GM19238 (cell line): Measurements from ENCODE around the gene SORCS2.

Experiments used
- DNase-seq: peaks from one replicate; pipeline ENCODE4 v3.0.0; 2011; ENCODE audit warnings: low spot score; ENCODE audit not compliant: insufficient read length

Gene SORCS2

DNA sequence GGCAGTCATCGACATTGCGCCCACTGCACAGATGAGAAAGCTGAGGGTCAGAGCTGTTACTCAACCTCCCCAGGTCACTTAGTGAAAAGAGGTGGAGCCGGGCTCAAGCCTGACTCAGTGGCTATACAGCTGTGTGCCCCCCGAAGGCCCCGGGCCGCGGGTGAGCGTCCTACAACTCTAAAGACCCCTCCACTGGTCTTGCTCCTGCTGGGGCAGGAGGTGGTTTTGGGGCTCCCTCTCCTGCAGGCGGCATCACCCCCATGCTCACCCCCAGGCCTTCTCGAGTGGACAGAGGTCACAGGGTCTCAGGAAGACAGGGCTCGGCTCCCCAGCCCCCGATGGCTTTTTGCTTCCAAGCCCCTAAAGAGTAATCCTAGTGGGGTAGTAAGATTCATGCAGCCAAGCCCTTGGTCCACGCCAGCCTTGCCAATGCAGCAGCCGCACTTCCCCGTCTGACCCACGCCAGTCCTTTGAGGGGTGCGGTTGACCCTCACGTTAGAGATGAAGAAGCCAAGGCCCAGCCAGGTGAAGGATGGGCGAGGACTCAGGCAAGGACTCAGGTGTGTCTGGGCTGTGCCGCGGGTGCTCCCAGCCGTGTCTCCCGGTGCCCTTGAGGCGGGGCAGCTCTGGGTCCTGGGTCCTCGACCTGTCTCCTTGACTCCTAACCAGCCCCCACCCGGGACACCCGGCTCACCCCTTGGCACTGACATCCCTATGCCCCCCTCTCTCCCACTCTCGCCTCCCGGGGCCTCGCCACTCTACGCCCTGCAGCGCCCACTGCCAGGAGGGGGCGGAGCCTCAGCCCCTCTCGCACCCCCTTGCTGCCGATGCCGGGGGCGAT lies 547.0 kb downstream of the SORCS2 start:
- DNase-seq = no peak

DNA sequence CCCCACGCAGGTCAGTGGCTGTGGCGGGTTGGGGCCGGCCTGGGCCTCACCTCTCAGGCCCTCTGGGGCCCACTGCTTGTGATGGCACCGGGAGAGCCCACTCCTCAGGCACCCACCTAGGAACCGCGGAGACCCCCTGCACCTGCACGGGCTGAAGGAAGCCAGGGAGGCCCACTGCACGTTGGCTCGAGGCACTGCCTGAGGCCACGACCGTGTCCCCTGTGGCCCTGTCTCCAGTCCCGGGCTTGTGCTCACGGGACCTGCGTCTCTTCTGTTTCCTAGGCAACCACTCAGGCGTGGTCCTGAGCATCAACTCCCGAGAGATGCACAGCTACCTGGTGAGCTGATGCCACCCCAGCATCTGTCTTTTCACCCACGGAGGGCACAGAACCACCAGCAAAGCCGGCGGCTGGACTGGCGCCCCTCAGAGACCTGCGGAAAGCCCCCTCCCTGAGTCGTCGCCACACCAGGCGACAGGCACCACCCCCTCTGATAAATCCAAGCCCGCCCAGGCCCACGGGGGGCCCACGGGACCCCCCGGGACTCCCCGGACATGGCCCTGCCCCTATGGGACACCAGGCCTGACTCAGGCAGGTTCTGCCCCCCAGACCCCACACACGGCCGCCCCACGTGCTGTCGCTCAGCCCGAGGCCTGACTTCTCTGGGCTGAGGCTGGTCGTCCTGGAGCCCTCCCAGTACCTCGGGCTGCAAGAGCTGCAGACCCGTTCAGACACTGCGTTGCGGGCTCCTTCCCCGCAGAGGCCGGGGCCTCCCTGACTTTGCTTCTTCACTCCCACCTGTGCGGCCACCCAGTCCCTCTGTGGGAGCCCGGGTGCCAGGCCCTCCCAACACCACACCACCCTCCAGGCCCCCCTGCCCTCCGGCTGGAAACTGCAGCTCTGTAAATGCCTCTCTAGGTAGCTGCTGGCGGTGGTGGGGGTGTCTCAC lies 547.9 kb downstream of the SORCS2 start:
- DNase-seq = no peak

DNA sequence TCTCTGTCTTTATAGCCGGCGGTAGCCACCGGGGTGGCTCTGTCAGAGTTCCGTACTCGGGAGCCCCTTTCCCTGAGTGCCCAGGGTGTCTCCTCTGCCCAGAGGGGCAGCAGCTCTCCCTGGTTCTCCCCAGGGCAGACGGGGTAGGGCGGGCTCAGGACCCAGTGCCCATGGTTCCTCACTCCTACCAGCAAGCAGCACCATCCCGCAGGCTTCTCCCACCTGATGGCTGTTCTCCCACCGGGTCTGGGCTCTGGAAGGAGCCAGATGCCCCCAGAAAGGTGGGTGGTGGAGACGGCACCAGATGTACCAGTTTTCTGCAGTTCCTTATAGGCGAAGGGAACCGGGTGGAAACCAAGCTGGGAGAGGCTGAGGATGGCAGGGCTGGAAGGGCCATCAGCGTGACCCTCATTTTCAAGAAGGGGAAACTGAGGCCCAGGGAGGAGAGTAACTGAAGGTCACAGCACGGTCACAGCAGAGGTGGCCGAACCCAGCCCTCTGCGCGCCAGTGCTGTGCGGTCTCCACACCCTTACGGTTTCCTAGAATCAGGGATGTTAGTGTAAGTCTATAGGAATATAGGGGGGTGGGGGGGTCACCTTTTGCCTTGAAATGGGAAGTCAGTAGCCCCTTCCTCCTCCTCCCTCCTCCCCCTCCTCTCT lies 548.7 kb downstream of the SORCS2 start:
- no peak for DNase-seq

- DNase-seq = no peak
Observed at GRCh38 chr4:7741946-7742806, 549.8 kb downstream of the SORCS2 start.

DNA sequence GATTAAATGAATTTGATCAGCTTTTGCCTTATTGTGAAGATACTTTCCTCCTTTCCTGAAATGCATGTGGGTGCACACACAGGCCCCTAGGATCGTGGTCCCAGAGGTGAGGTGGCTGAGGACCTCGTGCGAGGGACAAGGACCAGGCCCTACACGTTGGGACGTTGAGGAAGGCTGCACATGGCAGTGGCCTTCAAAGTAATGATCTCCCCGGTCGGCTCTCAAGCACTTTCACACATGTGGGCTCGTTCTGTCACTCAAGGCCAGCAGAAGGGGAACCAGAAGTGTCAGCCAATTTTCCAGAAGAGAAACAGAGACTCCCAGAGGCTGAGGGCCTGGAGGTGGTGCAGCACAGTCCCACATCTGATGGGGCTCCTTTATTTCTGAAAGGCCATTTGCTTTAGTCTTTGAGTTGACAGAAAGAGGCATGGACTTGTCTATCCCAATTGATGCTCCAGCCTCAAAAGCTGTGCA lies 550.5 kb downstream of the SORCS2 start:
- DNase-seq = no peak

GRCh38 chr4:7744142-7744804 lies 551.9 kb downstream of the SORCS2 start:
- DNase-seq = no peak

DNA sequence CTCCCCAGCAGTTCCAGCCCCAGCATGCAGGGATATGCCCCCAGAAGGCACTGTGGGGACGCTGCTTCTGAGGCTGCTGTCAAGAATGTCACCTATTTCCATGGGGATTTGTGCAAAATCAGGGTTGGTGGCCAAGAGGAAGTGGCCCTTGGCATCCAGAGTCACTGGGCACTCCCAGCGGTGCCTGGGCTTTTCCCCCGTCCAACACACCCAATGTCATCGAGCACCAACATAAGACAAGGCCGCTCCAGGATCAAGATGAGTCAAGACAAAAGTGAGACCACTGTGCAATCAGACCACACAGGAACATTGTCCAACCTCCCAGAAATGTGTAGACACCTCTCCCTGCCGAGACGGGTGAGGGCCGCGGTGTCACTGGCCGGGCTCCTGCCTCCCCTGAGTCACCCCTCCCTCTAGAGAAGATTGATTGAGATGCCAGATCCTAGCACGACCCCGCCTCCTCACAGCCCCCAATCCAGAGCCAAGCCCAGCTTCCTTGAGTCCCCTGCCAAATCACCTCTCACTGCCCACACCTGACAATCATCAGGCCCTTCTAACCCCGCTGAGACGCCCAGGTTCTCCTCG lies 553.1 kb downstream of the SORCS2 start:
- no peak for DNase-seq

DNA sequence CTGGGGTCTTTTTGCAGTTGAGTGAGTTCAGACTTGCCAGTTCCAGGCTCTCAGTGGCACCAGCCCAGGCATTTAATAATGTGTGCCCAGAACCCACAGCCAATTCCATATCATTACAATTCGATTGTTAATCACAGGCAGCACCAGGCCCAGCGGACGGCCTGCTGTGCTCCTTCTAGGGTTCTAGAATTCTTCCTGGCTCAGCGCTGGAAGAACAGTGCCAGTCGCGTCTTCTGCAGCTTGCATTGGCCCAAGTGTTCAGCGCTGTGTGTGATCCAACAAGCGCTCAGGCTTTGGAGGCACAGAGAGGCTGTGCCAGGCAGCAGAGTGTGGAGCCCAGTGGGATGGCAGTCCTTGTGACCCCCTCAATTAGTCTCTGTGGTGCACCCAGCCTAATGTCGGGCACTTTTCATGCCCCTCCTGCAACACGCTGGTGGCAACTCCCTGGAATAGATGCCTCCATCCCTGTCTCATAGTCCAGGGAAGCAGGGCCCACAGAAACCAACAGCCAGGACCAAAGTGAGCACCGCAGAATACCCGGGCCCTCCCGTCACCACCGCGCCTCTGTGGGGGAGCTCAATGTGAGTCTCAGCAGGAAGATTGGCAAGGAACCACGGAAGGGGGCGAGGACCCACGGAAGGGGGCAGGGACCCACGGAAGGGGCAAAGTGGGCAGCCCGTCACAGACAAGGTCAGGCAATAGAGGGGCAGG lies 554.2 kb downstream of the SORCS2 start:
- no peak for DNase-seq

DNA sequence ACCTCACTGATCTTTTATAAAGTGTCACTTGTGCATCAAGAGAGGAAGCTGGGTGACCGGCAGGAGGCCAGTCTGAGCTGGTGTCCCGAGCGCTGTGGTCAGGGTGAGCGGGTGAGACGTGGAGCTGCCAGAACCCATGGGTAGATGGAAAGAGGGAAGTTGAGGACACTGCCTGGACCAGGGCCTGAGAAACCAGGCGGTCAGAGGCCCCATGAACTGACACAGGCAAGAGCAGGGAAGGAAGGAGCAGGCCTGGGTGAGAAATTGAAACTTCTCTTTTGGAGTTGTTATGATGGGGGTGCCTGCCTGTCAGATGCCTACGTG lies 554.7 kb downstream of the SORCS2 start:
- DNase-seq = no peak

DNA sequence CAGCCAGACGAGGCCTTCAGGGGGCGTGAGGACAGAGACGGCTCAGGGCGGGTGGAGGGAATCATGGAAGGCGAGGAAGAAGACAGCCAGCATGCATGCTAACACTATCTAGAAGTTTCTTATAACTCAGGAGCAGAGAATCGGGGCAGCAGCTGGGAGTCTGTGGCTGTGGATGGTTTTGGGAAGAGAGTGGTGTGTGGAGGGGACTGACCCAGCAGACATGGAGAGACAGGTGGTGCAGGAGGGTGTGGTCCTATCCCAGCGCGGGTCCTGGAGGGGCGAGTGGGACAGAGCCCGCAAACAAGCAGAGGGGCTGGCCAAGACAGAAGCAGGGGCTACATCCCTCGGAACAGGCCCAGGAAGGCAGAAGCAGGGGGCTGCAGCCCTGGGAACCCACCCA lies 555.2 kb downstream of the SORCS2 start:
- DNase-seq = no peak

DNA sequence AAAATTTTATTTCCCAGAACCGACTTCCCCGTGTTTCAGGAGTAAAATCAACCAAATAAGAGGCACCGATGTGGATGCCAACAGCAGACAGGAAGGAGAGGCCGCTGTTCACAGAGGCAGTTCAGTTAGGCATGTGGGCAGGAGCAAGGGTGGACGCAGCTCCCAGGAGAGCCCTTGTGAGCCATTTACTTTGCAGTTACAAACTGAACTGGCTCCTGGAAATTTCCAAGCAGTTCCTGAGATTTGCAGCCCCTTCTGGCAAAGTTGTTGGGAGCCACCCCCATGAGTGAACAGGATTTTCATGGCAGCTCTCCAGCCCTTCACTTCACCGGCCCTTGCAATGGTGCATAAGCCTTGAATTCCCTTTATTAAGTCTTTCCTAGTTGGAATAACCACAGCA lies 558.2 kb downstream of the SORCS2 start:
- DNase-seq = no peak

GRCh38 chr4:7750972-7751371 lies 558.6 kb downstream of the SORCS2 start:
- no peak for DNase-seq

DNA sequence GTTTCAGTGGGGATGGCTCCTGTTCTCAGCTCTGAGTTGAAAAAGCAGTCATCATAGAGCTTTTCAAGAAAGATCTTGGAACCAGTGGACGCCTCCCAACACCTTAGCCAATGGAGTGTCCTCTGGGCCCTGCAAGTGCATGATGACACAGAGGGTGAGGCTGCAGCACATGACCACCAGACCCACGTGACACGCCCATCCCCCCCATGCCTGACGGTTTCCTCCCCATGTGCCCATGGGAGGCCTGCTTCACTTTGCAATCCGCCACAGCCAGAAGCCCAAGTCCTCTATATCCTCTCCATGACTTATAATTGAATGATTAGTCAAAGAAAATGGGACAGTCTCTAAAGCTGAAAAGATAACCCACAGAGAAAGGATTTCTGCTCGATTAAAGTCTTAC lies 560.3 kb downstream of the SORCS2 start:
- DNase-seq = no peak

- no peak for DNase-seq
Observed at GRCh38 chr4:7753271-7753670, 560.9 kb downstream of the SORCS2 start.

- DNase-seq = no peak
Observed at GRCh38 chr4:7753931-7754465, 561.7 kb downstream of the SORCS2 start.

GRCh38 chr4:7754565-7755262 lies 562.4 kb downstream of the SORCS2 start:
- DNase-seq = no peak

DNA sequence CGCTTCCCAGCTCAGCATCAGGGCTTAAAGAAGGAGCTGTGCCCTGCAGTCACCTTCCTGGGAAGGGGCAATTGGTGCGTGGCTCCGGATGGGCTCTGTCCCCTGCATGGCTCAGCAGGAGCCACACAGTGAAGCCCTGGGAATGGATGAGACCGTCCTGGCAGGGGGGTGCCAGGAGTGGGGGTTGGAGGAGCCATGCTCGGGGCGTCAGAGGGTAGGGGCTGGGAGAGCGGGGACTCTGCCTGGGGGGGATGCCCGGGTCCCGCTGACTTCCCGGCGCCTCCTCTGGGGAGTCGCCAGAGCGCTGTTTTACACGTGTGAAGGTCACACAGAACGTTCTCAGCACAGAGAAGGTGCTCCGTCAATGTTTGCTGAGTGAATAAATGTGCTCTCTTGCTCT lies 563.2 kb downstream of the SORCS2 start:
- no peak for DNase-seq

DNA sequence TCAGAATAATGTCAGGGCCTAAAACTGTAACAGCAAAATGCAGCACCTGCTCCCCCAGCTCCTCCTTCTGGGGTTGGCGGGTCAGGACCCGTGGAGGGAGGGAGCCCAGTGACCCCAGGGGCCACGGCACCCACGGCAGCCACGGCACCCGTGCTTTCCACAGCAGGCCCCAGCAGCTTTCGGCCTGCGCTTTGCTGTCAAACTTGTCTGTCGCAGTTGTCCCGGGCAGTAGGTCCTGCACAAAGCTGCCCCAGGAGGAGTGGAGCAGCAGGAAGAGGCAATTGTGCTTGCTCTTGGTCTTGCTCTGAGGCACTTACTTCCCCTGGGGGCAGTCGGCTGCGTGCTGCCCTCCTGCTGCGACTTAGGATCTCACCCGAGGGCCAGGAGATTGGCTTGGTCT lies 563.7 kb downstream of the SORCS2 start:
- DNase-seq = no peak
